ENCODE measurements around the gene SH2D4B. TPM values are rescaled to one million over a fixed set of nuclear protein-coding genes. Genes with fewer than 3 reads are reported as not detected.

SH2D4B gene
- total and polyA plus RNA-seq, 2 donors (not counting 3 experiments of a cell fraction or from before 2014, with no cell fraction given), result not detected

DNA sequence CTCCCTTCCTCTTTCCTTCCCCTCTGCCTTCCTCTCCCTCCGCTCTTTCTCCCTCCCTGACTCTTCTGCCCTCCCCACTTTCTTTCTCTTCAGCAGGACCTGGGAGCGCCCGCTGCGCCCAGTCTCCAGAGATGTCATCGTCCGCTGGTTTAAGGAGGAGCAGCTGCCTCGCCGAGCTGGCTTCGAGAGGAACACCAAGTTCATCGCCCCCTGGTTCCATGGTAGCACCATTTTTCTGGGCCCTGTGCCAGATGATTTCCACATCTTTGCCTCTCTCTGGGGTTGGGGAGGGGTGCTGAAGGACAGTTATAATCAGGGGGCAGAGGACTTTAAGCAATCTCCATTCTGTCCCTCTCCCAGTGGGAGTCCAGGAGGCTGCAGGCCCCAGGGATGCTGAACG, 71.6 kb downstream of the SH2D4B start:
- H3K9me3 ChIP-seq (replicated peaks; ENCODE audit: control insufficient read depth, insufficient read depth, low read length), result no peaks in the 10 kb centered on the region
- H3K4me3 ChIP-seq (replicated peaks in 1 of 3; ENCODE audit: insufficient read depth in 1 of 3, low read depth in 1 of 3, low read length in 3 of 3), result no peak overlapping the region
- H3K79me2 ChIP-seq (ENCODE audit: control insufficient read depth, insufficient read depth, low read length), result no peaks in the 10 kb centered on the region
- no peak overlapping the region for H3K4me2 ChIP-seq (ENCODE audit: insufficient read depth, low read length)
- dilution Hi-C loops (cut with MboI; ENCODE audit: extremely low pct_ligation_motif_present, low sequenced_read_pairs) (no loop called here), intact Hi-C loops (cut with micrococcal nuclease) (no loop called here)
- H4K20me1 ChIP-seq (replicated peaks; ENCODE audit: control insufficient read depth, extremely low read depth, insufficient read depth, low read length), result no peaks in the 10 kb centered on the region
- no peaks in the 10 kb centered on the region for H3K36me3 ChIP-seq (ENCODE audit: control insufficient read depth in 2 of 2, extremely low read depth in 1 of 2, insufficient read depth in 2 of 2, low read length in 2 of 2)
- no TSS peak for BruUV-seq (replicated peaks)
- no peaks in the 10 kb centered on the region for H3K9me1 ChIP-seq (replicated peaks; ENCODE audit: control insufficient read depth, extremely low read depth, insufficient read depth, low read length)
- POLR2A ChIA-PET, result no interaction called here
- DNase-seq (ENCODE audit: low read depth, low spot score) (no peak), FAIRE-seq (no peak)
- H3K4me1 ChIP-seq (ENCODE audit: control insufficient read depth, extremely low read depth, insufficient read depth, low read length), result no peaks in the 10 kb centered on the region
- H3K9ac ChIP-seq (replicated peaks; ENCODE audit: extremely low read depth, insufficient read depth, low read length), result no peak overlapping the region
- TF ChIP-seq GATA2 (IDR thresholded peaks at IDR 0.05; ENCODE audit: insufficient read depth, insufficient read length, low read depth, low read length), result no peak
- TF ChIP-seq, protein P1, sequence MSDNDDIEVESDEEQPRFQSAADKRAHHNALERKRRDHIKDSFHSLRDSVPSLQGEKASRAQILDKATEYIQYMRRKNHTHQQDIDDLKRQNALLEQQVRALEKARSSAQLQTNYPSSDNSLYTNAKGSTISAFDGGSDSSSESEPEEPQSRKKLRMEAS (IDR thresholded peaks at IDR 0.05; ENCODE audit: insufficient read depth, insufficient read length), result no peak
- TF ChIP-seq POLR2AphosphoS5 (IDR thresholded peaks at IDR 0.05; ENCODE audit: insufficient read depth, low read depth, low read length), result no peak
- TF ChIP-seq FOS (IDR thresholded peaks at IDR 0.05; ENCODE audit: borderline replicate concordance, insufficient read depth, low read length), result no peak
- no peak for TF ChIP-seq JUN (IDR thresholded peaks at IDR 0.05; ENCODE audit: borderline replicate concordance, insufficient read depth, insufficient read length, low read depth)
- no peak for TF ChIP-seq EZH2 (IDR thresholded peaks at IDR 0.05; ENCODE audit: borderline replicate concordance, low read depth, low read length, severe bottlenecking)
- no peak for TF ChIP-seq MYC (IDR thresholded peaks at IDR 0.05; ENCODE audit: low read depth, low read length)
- TF ChIP-seq, protein P2, sequence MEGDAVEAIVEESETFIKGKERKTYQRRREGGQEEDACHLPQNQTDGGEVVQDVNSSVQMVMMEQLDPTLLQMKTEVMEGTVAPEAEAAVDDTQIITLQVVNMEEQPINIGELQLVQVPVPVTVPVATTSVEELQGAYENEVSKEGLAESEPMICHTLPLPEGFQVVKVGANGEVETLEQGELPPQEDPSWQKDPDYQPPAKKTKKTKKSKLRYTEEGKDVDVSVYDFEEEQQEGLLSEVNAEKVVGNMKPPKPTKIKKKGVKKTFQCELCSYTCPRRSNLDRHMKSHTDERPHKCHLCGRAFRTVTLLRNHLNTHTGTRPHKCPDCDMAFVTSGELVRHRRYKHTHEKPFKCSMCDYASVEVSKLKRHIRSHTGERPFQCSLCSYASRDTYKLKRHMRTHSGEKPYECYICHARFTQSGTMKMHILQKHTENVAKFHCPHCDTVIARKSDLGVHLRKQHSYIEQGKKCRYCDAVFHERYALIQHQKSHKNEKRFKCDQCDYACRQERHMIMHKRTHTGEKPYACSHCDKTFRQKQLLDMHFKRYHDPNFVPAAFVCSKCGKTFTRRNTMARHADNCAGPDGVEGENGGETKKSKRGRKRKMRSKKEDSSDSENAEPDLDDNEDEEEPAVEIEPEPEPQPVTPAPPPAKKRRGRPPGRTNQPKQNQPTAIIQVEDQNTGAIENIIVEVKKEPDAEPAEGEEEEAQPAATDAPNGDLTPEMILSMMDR (IDR thresholded peaks at IDR 0.05; ENCODE audit: extremely low read depth in 1 of 2, insufficient read depth in 1 of 2, low read depth in 1 of 2, low read length in 2 of 2), result no peak
- no peak for TF ChIP-seq POLR2A (IDR thresholded peaks at IDR 0.05; ENCODE audit: low read depth, low read length)
- CTCF ChIA-PET, result interaction anchor here (6.4 kb wide), 1 partner anchor 12 kb away, joined by 49 read pairs; no protein-coding TSS in a partner anchor
- H2AFZ ChIP-seq (ENCODE audit: low read depth, low read length), result no peak overlapping the region
- H3K27ac ChIP-seq (ENCODE audit: insufficient read depth, low read depth, low read length), result no peak overlapping the region
- peaks cover 0 to 5% of the 10 kb centered on the region in 2 experiments for H3K27me3 ChIP-seq (ENCODE audit: control insufficient read depth in 2 of 2, insufficient read depth in 2 of 2, low read length in 2 of 2)

All from endothelial cell of umbilical vein (primary cell).